ENCODE measurements around the gene PERM1. TPM values are rescaled to one million over a fixed set of nuclear protein-coding genes. Genes with fewer than 3 reads are reported as not detected.
A peak's percentile ranks its signal among the peaks of the same experiment; 100 is the strongest.

The PERM1 gene
- total RNA-seq, 1 experiment from 2014 or later, result 0.39 TPM

DNA sequence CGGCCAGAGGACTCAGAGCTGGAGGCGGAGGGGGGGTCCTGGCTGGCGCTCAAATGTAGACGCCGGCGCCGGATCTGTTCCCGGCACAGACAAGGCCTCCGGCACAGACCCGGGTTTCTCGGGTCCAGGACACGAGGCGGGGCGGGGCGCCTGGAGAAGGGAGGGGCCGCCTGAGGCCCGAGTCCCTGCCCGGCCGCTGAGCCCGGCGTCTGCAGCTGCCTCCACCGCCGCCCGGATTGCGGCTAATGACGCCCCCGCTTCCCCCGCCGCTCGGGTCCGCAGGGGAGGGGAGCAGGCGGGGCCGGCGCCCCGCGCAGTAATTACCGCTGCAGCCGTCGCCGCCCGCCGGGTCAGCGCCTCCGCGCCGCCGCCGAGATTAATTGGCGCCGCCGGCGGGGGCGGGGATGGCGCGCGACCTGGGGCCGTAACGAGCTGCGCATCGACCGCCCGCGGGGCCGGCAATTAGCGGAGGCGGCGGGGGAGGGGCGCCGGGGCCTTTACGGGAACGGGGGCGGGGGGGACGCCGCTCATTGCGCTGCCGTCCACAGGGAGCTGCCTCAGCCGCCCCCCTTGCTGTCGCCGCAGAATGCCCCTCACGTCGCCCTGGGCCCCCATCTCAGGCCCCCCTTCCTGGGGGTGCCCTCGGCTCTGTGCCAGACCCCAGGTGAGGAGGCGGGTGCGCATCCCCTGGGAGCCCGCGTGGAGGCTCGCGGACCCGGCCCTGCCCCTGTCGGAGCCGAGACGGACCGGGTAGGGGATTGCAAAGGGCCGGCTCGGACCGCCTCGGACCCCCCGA is 40.1 kb downstream of the PERM1 start:
- Histone ChIP-seq H4K20me1 (ENCODE audit: insufficient read depth) (no peaks in the 10 kb centered on the region), H3K36me3 (ENCODE audit: control insufficient read depth in 1 of 2, insufficient read depth in 2 of 2, low read length in 2 of 2) (peaks cover 0 to 13% of the 10 kb centered on the region in 2 experiments; a peak in 3 of 4 replicates), H3K79me2 (ENCODE audit: insufficient read depth, low read length) (no peaks in the 10 kb centered on the region), H3K4me2 (ENCODE audit: low read length) (peak overlapping the region; percentile 73), H3K9me3 (ENCODE audit: control insufficient read depth in 1 of 2, insufficient read depth in 1 of 2, low read depth in 1 of 2, low read length in 2 of 2) (no peaks in the 10 kb centered on the region), H3K27ac (ENCODE audit: low read depth, low read length) (peak overlapping the region; percentile 58; the same call in 1 of the 2 replicates), H2AFZ (ENCODE audit: low read depth, low read length, poor library complexity, severe bottlenecking) (peak overlapping the region; percentile 51), H3K9ac (ENCODE audit: low read length) (peak overlapping the region; percentile 44), H3K4me3 (replicated peaks in 1 of 2; ENCODE audit: low read depth in 1 of 2, low read length in 2 of 2) (peak overlapping the region; percentile 38 to 50), H3K27me3 (ENCODE audit: insufficient read depth, low read length) (peaks cover 10% of the 10 kb centered on the region; the same call in 1 of the 2 replicates), H3K9me2 (ENCODE audit: insufficient read depth) (no peaks in the 10 kb centered on the region), H3K4me1 (ENCODE audit: control insufficient read depth in 1 of 2, insufficient read depth in 2 of 2, low read length in 2 of 2) (peaks cover 49 to 62% of the 10 kb centered on the region in 2 experiments)
- RAD21 ChIA-PET (ENCODE audit: low non-redundant PET in 1 of 2, low total read pairs in 2 of 2, uncharacterized antibody in 2 of 2, unreplicated experiment in 2 of 2), result no interaction called here
- POLR2A ChIA-PET, result interaction anchor here (1.0 kb wide), 1 partner anchor 18 kb away, joined by 3 read pairs; the partner anchor contains the start of gene NOC2L
- DNase-seq (ENCODE audit: low read depth, low spot score) (no peak), ATAC-seq (peak; percentile 60)
- intact Hi-C loops (cut with micrococcal nuclease), result loop anchor here (2.0 kb wide), 2 partner anchors 17 to 35 kb away; no protein-coding TSS in a partner anchor
- CTCF ChIA-PET, result no interaction called here
- no TSS peak for BruUV-seq (replicated peaks)
- TF ChIP-seq TCF7L2 (IDR thresholded peaks at IDR 0.05; ENCODE audit: borderline replicate concordance, extremely low read depth, insufficient read depth, insufficient read length) (peak; percentile 95), CEBPB (IDR thresholded peaks at IDR 0.05; ENCODE audit: low read depth) (no peak), CBX3 (IDR thresholded peaks at IDR 0.05; ENCODE audit: low read depth) (no peak), RAD21 (IDR thresholded peaks at IDR 0.05; ENCODE audit: low read depth) (no peak), FOSL1 (IDR thresholded peaks at IDR 0.05; ENCODE audit: low read depth) (no peak), ELF1 (IDR thresholded peaks at IDR 0.05; ENCODE audit: borderline replicate concordance, low read depth) (no peak), JUND (IDR thresholded peaks at IDR 0.05) (no peak), EZH2phosphoT487 (IDR thresholded peaks at IDR 0.05; ENCODE audit: borderline replicate concordance) (no peak), YY1 (IDR thresholded peaks at IDR 0.05; ENCODE audit: extremely low read depth, insufficient replicate concordance, low read depth, low read length) (no peak), POLR2A (IDR thresholded peaks at IDR 0.05; ENCODE audit: borderline replicate concordance, extremely low read depth, insufficient read depth, insufficient read length) (no peak), SRF (IDR thresholded peaks at IDR 0.05; ENCODE audit: low read depth) (no peak), EZH2 (IDR thresholded peaks at IDR 0.05) (no peak), ZFX (IDR thresholded peaks at IDR 0.05) (no peak), EGR1 (IDR thresholded peaks at IDR 0.05; ENCODE audit: low read depth) (peak; percentile 83)
- TF ChIP-seq, protein P1, sequence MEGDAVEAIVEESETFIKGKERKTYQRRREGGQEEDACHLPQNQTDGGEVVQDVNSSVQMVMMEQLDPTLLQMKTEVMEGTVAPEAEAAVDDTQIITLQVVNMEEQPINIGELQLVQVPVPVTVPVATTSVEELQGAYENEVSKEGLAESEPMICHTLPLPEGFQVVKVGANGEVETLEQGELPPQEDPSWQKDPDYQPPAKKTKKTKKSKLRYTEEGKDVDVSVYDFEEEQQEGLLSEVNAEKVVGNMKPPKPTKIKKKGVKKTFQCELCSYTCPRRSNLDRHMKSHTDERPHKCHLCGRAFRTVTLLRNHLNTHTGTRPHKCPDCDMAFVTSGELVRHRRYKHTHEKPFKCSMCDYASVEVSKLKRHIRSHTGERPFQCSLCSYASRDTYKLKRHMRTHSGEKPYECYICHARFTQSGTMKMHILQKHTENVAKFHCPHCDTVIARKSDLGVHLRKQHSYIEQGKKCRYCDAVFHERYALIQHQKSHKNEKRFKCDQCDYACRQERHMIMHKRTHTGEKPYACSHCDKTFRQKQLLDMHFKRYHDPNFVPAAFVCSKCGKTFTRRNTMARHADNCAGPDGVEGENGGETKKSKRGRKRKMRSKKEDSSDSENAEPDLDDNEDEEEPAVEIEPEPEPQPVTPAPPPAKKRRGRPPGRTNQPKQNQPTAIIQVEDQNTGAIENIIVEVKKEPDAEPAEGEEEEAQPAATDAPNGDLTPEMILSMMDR (IDR thresholded peaks at IDR 0.05 in 2 of 3, conservative IDR thresholded peaks at IDR 0.05 in 1 of 3; ENCODE audit: borderline replicate concordance in 1 of 3, insufficient read depth in 1 of 3, low read depth in 2 of 3, low read length in 2 of 3), result no peak
- TF ChIP-seq, protein P2, sequence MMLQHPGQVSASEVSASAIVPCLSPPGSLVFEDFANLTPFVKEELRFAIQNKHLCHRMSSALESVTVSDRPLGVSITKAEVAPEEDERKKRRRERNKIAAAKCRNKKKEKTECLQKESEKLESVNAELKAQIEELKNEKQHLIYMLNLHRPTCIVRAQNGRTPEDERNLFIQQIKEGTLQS (IDR thresholded peaks at IDR 0.05), result no peak
- TF ChIP-seq, protein P3, sequence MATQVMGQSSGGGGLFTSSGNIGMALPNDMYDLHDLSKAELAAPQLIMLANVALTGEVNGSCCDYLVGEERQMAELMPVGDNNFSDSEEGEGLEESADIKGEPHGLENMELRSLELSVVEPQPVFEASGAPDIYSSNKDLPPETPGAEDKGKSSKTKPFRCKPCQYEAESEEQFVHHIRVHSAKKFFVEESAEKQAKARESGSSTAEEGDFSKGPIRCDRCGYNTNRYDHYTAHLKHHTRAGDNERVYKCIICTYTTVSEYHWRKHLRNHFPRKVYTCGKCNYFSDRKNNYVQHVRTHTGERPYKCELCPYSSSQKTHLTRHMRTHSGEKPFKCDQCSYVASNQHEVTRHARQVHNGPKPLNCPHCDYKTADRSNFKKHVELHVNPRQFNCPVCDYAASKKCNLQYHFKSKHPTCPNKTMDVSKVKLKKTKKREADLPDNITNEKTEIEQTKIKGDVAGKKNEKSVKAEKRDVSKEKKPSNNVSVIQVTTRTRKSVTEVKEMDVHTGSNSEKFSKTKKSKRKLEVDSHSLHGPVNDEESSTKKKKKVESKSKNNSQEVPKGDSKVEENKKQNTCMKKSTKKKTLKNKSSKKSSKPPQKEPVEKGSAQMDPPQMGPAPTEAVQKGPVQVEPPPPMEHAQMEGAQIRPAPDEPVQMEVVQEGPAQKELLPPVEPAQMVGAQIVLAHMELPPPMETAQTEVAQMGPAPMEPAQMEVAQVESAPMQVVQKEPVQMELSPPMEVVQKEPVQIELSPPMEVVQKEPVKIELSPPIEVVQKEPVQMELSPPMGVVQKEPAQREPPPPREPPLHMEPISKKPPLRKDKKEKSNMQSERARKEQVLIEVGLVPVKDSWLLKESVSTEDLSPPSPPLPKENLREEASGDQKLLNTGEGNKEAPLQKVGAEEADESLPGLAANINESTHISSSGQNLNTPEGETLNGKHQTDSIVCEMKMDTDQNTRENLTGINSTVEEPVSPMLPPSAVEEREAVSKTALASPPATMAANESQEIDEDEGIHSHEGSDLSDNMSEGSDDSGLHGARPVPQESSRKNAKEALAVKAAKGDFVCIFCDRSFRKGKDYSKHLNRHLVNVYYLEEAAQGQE (IDR thresholded peaks at IDR 0.05; ENCODE audit: low read depth), result no peak
- TF ChIP-seq, protein P4, sequence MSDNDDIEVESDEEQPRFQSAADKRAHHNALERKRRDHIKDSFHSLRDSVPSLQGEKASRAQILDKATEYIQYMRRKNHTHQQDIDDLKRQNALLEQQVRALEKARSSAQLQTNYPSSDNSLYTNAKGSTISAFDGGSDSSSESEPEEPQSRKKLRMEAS (IDR thresholded peaks at IDR 0.05), result 0 out of 2 replicates have a peak, but pooled peaks have one; percentile 10

All from HCT116 (cell line).